Stimulated activated CD8-positive, alpha-beta memory T cell treated with anti-CD3 and anti-CD28 coated beads, Interleukin-4, amount 100 ng/mL, for 1 hour (primary cell): ENCODE measurements around the gene PLEKHO1.

Experiments
- DNase-seq, 2 donors: peaks; one replicate each; pipeline ENCODE4 v3.0.0-alpha.2; 2020; ENCODE audit warnings: low read depth in 2 of 2, low spot score in 1 of 2

The PLEKHO1 gene

GRCh38 chr1:150150133-150151021 lies 661 bp downstream of the PLEKHO1 start:
- DNase-seq: no peak

GRCh38 chr1:150151291-150152181 lies 1.8 kb downstream of the PLEKHO1 start:
- peak; percentile 51 to 53 for DNase-seq

GRCh38 chr1:150152182-150152536 lies 2.4 kb downstream of the PLEKHO1 start:
- DNase-seq: no peak

- DNase-seq: no peak
Observed at GRCh38 chr1:150152772-150153456, 3.2 kb downstream of the PLEKHO1 start.

- DNase-seq: no peak
Observed at GRCh38 chr1:150154143-150154542, 4.4 kb downstream of the PLEKHO1 start.

- no peak for DNase-seq
Observed at GRCh38 chr1:150155413-150156071, 5.8 kb downstream of the PLEKHO1 start.

GRCh38 chr1:150156868-150157603 lies 7.3 kb downstream of the PLEKHO1 start:
- no peak for DNase-seq

- DNase-seq: no peak
Observed at GRCh38 chr1:150159550-150159949, 9.8 kb downstream of the PLEKHO1 start.

- no peak for DNase-seq
Observed at GRCh38 chr1:150160964-150161621, 11.4 kb downstream of the PLEKHO1 start.

GRCh38 chr1:150161747-150162581 lies 12.2 kb downstream of the PLEKHO1 start:
- DNase-seq: no peak

GRCh38 chr1:150162582-150162861 lies 12.8 kb downstream of the PLEKHO1 start:
- DNase-seq: no peak

GRCh38 chr1:150162862-150163706 lies 13.4 kb downstream of the PLEKHO1 start:
- no peak for DNase-seq

- no peak for DNase-seq
Observed at GRCh38 chr1:150164224-150164623, 14.5 kb downstream of the PLEKHO1 start.

GRCh38 chr1:150164779-150165178 lies 15.1 kb downstream of the PLEKHO1 start:
- DNase-seq: no peak

GRCh38 chr1:150165622-150166612 lies 16.2 kb downstream of the PLEKHO1 start:
- peak in 1 of 2 donors; percentile 26 for DNase-seq

GRCh38 chr1:150168960-150169601 lies 19.4 kb downstream of the PLEKHO1 start:
- peak in 1 of 2 donors; percentile 42 for DNase-seq
